ENCODE results near the gene ACOT8. TPM values are rescaled to one million over a fixed set of nuclear protein-coding genes. Genes with fewer than 3 reads are reported as not detected.

Gene ACOT8
- total and polyA plus RNA-seq, 10 of the 15 experiments (the other 5 are each of a cell fraction or from before 2014, with no cell fraction given): 5.1 to 47.9 (median 31.8) TPM

DNA sequence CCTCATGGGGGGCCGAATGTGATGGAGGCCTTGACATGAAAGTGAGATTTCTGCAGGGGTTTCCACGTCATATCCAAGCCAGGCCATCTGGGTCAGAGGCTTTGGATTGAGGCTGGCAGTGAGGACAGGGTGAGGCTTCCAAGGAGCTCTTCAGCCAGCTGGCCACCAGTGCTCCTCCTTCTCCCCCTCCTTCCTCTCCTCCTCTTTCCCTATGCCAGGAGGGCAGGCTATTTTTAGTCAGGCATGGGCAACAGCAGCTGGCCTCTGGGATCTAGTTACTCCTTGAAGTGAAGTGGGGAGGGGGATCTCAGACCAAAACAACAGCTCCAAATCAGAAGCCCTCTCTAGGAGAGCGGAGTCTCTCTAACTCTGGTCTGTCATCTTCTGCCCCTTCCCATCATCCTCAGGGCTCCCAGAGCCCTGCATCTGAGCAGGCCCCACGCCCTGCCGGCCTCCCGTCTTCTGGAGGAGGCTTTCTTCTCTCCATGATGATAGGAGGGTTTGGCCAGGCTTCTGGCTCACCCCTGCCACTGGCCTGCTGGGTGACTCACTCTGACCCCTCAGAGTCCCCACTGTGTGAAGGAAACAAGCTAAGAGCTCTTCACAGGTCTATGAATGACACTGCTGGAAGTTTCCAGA lies 30.7 kb downstream of the ACOT8 start:
- no peak overlapping the region for H2AFZ ChIP-seq (ENCODE audit: control insufficient read depth, low read depth, low read length)
- WGBS (ENCODE audit: insufficient coverage, insufficient replicate concordance, low lambda C conversion rate, missing lambda C conversion rate): 50% methylated on average over 6 of the region's 6 CpGs
- DNase-seq (ENCODE audit: low read depth, low spot score) (no peak), FAIRE-seq (no peak), ATAC-seq (no peak)
- no peaks in the 10 kb centered on the region for H3K9me3 ChIP-seq (replicated peaks; ENCODE audit: control insufficient read depth, insufficient read depth, low read length)
- ChIA-PET CTCF (interaction anchor here (1.4 to 3.0 kb wide), 2 partner anchors 10 to 63 kb away, joined by 3 to 9 read pairs; no protein-coding TSS in a partner anchor), POLR2A (interaction anchor here (0.6 kb wide), 4 partner anchors 13 to 1663 kb away, joined by 3 to 5 read pairs (median 4); no protein-coding TSS in a partner anchor), SMC1A (ENCODE audit: uncharacterized antibody, unreplicated experiment) (no interaction called here), RAD21 (ENCODE audit: unreplicated experiment) (no interaction called here)
- in situ Hi-C loops (cut with MboI): no loop called here
- TF ChIP-seq RELA (IDR thresholded peaks at IDR 0.05; ENCODE audit: borderline replicate concordance, partially characterized antibody) (no peak), SKIL (IDR thresholded peaks at IDR 0.05; ENCODE audit: low read depth, poor library complexity, severe bottlenecking) (no peak), ZBED1 (IDR thresholded peaks at IDR 0.05; ENCODE audit: borderline replicate concordance) (no peak), SIX5 (IDR thresholded peaks at IDR 0.05; ENCODE audit: low read depth, low read length, severe bottlenecking) (no peak), RAD51 (IDR thresholded peaks at IDR 0.05) (no peak), SUPT20H (IDR thresholded peaks at IDR 0.05; ENCODE audit: borderline replicate concordance, control insufficient read depth, low read depth, low read length) (no peak)
- TF ChIP-seq, protein P1, sequence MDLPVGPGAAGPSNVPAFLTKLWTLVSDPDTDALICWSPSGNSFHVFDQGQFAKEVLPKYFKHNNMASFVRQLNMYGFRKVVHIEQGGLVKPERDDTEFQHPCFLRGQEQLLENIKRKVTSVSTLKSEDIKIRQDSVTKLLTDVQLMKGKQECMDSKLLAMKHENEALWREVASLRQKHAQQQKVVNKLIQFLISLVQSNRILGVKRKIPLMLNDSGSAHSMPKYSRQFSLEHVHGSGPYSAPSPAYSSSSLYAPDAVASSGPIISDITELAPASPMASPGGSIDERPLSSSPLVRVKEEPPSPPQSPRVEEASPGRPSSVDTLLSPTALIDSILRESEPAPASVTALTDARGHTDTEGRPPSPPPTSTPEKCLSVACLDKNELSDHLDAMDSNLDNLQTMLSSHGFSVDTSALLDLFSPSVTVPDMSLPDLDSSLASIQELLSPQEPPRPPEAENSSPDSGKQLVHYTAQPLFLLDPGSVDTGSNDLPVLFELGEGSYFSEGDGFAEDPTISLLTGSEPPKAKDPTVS (IDR thresholded peaks at IDR 0.05; ENCODE audit: low read depth, low read length): 0 out of 2 replicates have a peak, but pooled peaks have one; percentile 22
- no TSS peak for BruUV-seq (replicated peaks)
- intact Hi-C loops (cut with micrococcal nuclease; ENCODE audit: unreplicated experiment): no loop called here
- H3K36me3 ChIP-seq (ENCODE audit: control insufficient read depth in 2 of 2, insufficient read depth in 2 of 2, low read length in 1 of 2): no peaks in the 10 kb centered on the region
- no peak overlapping the region for H3K4me3 ChIP-seq
- no peak overlapping the region for H3K9ac ChIP-seq (ENCODE audit: control insufficient read depth, insufficient read depth, low read length)
- H3K4me2 ChIP-seq (ENCODE audit: control insufficient read depth, insufficient read depth): no peak overlapping the region
- H3K4me1 ChIP-seq (ENCODE audit: control insufficient read depth, insufficient read depth, low read length): peaks cover 5% of the 10 kb centered on the region; the same call in 1 of the 2 replicates
- no peaks in the 10 kb centered on the region for H4K20me1 ChIP-seq (ENCODE audit: control insufficient read depth, insufficient read depth)
- no peaks in the 10 kb centered on the region for H3K79me2 ChIP-seq (ENCODE audit: control insufficient read depth, insufficient read depth, low read length)
- no peak overlapping the region for H3K27ac ChIP-seq (ENCODE audit: control insufficient read depth, insufficient read depth)
- no peaks in the 10 kb centered on the region; a peak in 2 of 4 replicates for H3K27me3 ChIP-seq (replicated peaks in 1 of 2; ENCODE audit: control insufficient read depth in 2 of 2, insufficient read depth in 2 of 2, low read length in 1 of 2)

Data from GM12878 (cell line).